HCT116 (cell line): Measurements from ENCODE around the gene HS6ST3. TPM values are rescaled to one million over a fixed set of nuclear protein-coding genes. Genes with fewer than 3 reads are reported as not detected.

ENCODE experiments used
- ATAC-seq: fragments of 200-7000 bp; cut with Tn5 transposase; 2 replicates; pipeline ENCODE4 v1.9.1; 2020; ENCODE audit warnings: mild to moderate bottlenecking, moderate library complexity
- BruUV-seq: library from RNA; stranded (reverse); fragments of 400-500 nt; replicated peaks from 2 replicates; lab custom pipeline; 2021; lab: Mats Ljungman, UMichigan
- CTCF ChIA-PET: fragments of 300-600 bp; sonication (Branson Sonifier 250); formaldehyde crosslinking; loops from one replicate; lab custom pipeline; 2021; ENCODE audit warnings: antibody characterized with exemption; lab: Charles Lee
- POLR2A ChIA-PET: fragments of 300-600, 350-600 bp; sonication (Branson Sonifier 250); formaldehyde crosslinking; loops from one replicate; lab custom pipeline; 2021; ENCODE audit warnings: antibody characterized with exemption; lab: Charles Lee
- RAD21 ChIA-PET, 2 experiments: fragments of 300-600 bp; sonication (Branson Sonifier 250); formaldehyde crosslinking; loops; one replicate each; lab custom pipeline; 2023; ENCODE audit warnings: low total read pairs in 2 of 2; ENCODE audit not compliant: uncharacterized antibody in 2 of 2, unreplicated experiment in 2 of 2, low non-redundant PET in 1 of 2; lab: Charles Lee
- DNase-seq: peaks from one replicate; pipeline ENCODE4 v3.0.0-alpha.2; 2010; ENCODE audit warnings: low read depth, low spot score
- H2AFZ ChIP-seq: fragments of 200-600 bp; shearing (Covaris generic), sonication (generic); 2 replicates; pipeline ENCODE4 v1.6.1; 2017; ENCODE audit warnings: low read depth, mixed run types, mixed read lengths, antibody characterized with exemption, low read length; ENCODE audit not compliant: poor library complexity, severe bottlenecking
- H3K27ac ChIP-seq: 2 replicates; pipeline ENCODE4 v1.5.1; 2012; ENCODE audit warnings: low read depth, low read length
- H3K27me3 ChIP-seq: fragments of 200-600 bp; sonication (generic); 2 replicates; pipeline ENCODE4 v1.6.1; 2016; ENCODE audit warnings: mixed run types, low read length, mixed read lengths; ENCODE audit not compliant: insufficient read depth
- H3K36me3 ChIP-seq, 2 experiments: fragments of 200-500 bp in 1 of 2; fragments of 200-600 bp in 1 of 2; sonication (Bioruptor generic) in 1 of 2; sonication (generic) in 1 of 2; 2 replicates each; pipeline versions ENCODE4 v1.5.1 to v1.6.1; 2014 to 2016; ENCODE audit warnings: low read length in 2 of 2, inconsistent platforms in 1 of 2, mixed read lengths in 1 of 2, mixed run types in 1 of 2; ENCODE audit not compliant: insufficient read depth in 2 of 2, control insufficient read depth in 1 of 2
- H3K4me1 ChIP-seq, 2 experiments: fragments of 200-600 bp in 1 of 2; sonication (generic) in 1 of 2; 2 replicates each; pipeline versions ENCODE4 v1.5.1 to v1.6.1; 2012 to 2017; ENCODE audit warnings: low read length in 2 of 2, inconsistent platforms in 1 of 2, mild to moderate bottlenecking in 1 of 2, mixed read lengths in 1 of 2, mixed run types in 1 of 2, moderate library complexity in 1 of 2; ENCODE audit not compliant: insufficient read depth in 2 of 2, control insufficient read depth in 1 of 2
- H3K4me2 ChIP-seq: fragments of 200-600 bp; sonication (generic); 2 replicates; pipeline ENCODE4 v1.6.1; 2017; ENCODE audit warnings: mixed run types, low read length, mixed read lengths
- H3K4me3 ChIP-seq, 2 experiments: fragments of 200-600 bp in 1 of 2; sonication (generic) in 1 of 2; replicated peaks in 1 of 2; 2 replicates each; pipeline ENCODE4 v1.5.1; 2011 to 2016; ENCODE audit warnings: low read length in 2 of 2, control low read depth in 1 of 2, low read depth in 1 of 2, mild to moderate bottlenecking in 1 of 2, mixed read lengths in 1 of 2, mixed run types in 1 of 2
- H3K79me2 ChIP-seq: fragments of 200-600 bp; sonication (generic); 2 replicates; pipeline ENCODE4 v1.6.1; 2017; ENCODE audit warnings: mild to moderate bottlenecking, mixed run types, low read length, moderate library complexity, mixed read lengths; ENCODE audit not compliant: insufficient read depth
- H3K9ac ChIP-seq: fragments of 200-600 bp; sonication (generic); 2 replicates; pipeline ENCODE4 v1.6.1; 2016; ENCODE audit warnings: low read length, mixed read lengths
- H3K9me2 ChIP-seq: fragments of 200-600 bp; sonication (generic), shearing (Covaris generic); 2 replicates; pipeline ENCODE4 v1.6.1; 2017; ENCODE audit warnings: mixed run types, mild to moderate bottlenecking, moderate library complexity; ENCODE audit not compliant: insufficient read depth
- H3K9me3 ChIP-seq, 2 experiments: fragments of 200-500 bp in 1 of 2; fragments of 200-600 bp in 1 of 2; sonication (Bioruptor generic) in 1 of 2; sonication (generic) in 1 of 2; 2 replicates each; pipeline ENCODE4 v1.6.1; 2014 to 2017; ENCODE audit warnings: low read length in 2 of 2, mixed read lengths in 2 of 2, inconsistent platforms in 1 of 2, low read depth in 1 of 2, mild to moderate bottlenecking in 1 of 2, mixed run types in 1 of 2, moderate library complexity in 1 of 2; ENCODE audit not compliant: control insufficient read depth in 1 of 2, insufficient read depth in 1 of 2
- H4K20me1 ChIP-seq: fragments of 200-600 bp; sonication (generic), shearing (Covaris generic); 2 replicates; pipeline ENCODE4 v1.6.1; 2017; ENCODE audit warnings: mixed run types, mild to moderate bottlenecking, moderate library complexity; ENCODE audit not compliant: insufficient read depth
- ATF3 ChIP-seq: IDR thresholded peaks from 2 replicates; pipeline ENCODE4 v1.6.1; 2012
- CEBPB ChIP-seq: IDR thresholded peaks from 2 replicates; pipeline ENCODE4 v1.6.1; 2012; ENCODE audit warnings: low read depth
- EGR1 ChIP-seq: IDR thresholded peaks from 2 replicates; pipeline ENCODE4 v1.6.1; 2012; ENCODE audit warnings: low read depth
- ELF1 ChIP-seq: IDR thresholded peaks from 2 replicates; pipeline ENCODE4 v1.6.1; 2012; ENCODE audit warnings: low read depth, borderline replicate concordance
- EZH2phosphoT487 ChIP-seq: fragments of 200-600 bp; IDR thresholded peaks from 2 replicates; pipeline ENCODE4 v1.6.1; 2018; ENCODE audit warnings: antibody characterized with exemption, borderline replicate concordance
- FOSL1 ChIP-seq: IDR thresholded peaks from 2 replicates; pipeline ENCODE4 v1.6.1; 2012; ENCODE audit warnings: low read depth
- JUND ChIP-seq: IDR thresholded peaks from 2 replicates; pipeline ENCODE4 v1.6.1; 2012
- MAX ChIP-seq: IDR thresholded peaks from 2 replicates; pipeline ENCODE4 v1.6.1; 2012
- POLR2AphosphoS5 ChIP-seq: IDR thresholded peaks from 2 replicates; pipeline ENCODE4 v1.6.1; 2011; ENCODE audit warnings: mild to moderate bottlenecking, low read depth, low read length, moderate library complexity
- RAD21 ChIP-seq: IDR thresholded peaks from 2 replicates; pipeline ENCODE4 v1.6.1; 2012; ENCODE audit warnings: low read depth, mild to moderate bottlenecking
- REST ChIP-seq: IDR thresholded peaks from 2 replicates; pipeline ENCODE4 v1.6.1; 2012; ENCODE audit warnings: low read depth
- SIN3A ChIP-seq: IDR thresholded peaks from 2 replicates; pipeline ENCODE4 v1.6.1; 2012; ENCODE audit warnings: low read depth
- SP1 ChIP-seq: IDR thresholded peaks from 2 replicates; pipeline ENCODE4 v1.6.1; 2012; ENCODE audit warnings: low read depth
- SRF ChIP-seq: IDR thresholded peaks from 2 replicates; pipeline ENCODE4 v1.6.1; 2012; ENCODE audit warnings: low read depth
- TCF7L2 ChIP-seq: IDR thresholded peaks from 2 replicates; pipeline ENCODE4 v1.7.0; 2011; ENCODE audit warnings: borderline replicate concordance, inconsistent platforms; ENCODE audit not compliant: insufficient read depth, insufficient read length; ENCODE audit errors: extremely low read depth
- ZBTB33 ChIP-seq: IDR thresholded peaks from 2 replicates; pipeline ENCODE4 v1.6.1; 2011; ENCODE audit warnings: mild to moderate bottlenecking, low read length, moderate library complexity; ENCODE audit not compliant: insufficient replicate concordance; ENCODE audit errors: extremely low read depth
- ZFX ChIP-seq: fragments of 450-650 bp; IDR thresholded peaks from 2 replicates; pipeline ENCODE4 v1.6.1; 2017
- ZNF274 ChIP-seq: fragments of 200-500 bp; sonication (Bioruptor generic); IDR thresholded peaks from 2 replicates; pipeline ENCODE4 v1.6.1; 2014; ENCODE audit warnings: mild to moderate bottlenecking, low read depth, low read length, inconsistent platforms
- intact Hi-C: fragments of 100-400 bp; cut with micrococcal nuclease; formaldehyde crosslinking; loops from 2 replicates; pipeline ENCODE4 v1.10.0; 2022
- total RNA-seq: library from RNA; stranded (reverse); gene quantifications from one replicate; pipeline ENCODE4 v1.2.1, GENCODE V29; 2021; ENCODE audit not compliant: unreplicated experiment

HS6ST3 gene
- total RNA-seq, 1 experiment from 2014 or later: 0.10 TPM

DNA sequence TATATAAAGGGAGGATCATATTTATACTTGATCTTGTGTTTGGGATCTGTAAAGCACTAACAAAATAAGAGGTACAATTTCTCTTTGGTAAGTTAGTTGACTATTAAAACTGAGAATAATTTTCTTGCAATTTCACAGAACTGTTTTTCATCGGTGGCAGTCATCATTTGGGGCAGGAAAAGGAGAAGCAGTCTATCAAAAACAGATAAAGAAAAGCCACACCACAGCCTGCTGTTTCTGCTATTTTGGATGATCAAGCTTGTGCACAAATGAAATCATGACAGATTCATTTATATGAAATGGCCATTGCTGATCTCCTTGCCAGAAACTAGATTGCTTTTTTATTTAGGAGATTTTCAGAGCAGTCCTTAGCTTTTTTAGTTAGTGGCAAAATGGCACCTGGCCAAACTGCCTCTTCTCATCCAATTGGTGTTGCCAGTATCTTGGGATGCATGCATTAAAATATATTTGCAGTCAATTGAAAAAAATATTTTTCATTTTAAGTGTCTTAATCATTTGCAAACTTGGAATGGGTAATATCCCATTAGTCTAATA is 326.0 kb downstream of the HS6ST3 start (continued):
- TF ChIP-seq ZNF274 (no peak), SIN3A (no peak), EGR1 (no peak), CEBPB (no peak), ZBTB33 (no peak), JUND (no peak), SP1 (no peak), ATF3 (no peak), RAD21 (no peak), POLR2AphosphoS5 (no peak)

DNA sequence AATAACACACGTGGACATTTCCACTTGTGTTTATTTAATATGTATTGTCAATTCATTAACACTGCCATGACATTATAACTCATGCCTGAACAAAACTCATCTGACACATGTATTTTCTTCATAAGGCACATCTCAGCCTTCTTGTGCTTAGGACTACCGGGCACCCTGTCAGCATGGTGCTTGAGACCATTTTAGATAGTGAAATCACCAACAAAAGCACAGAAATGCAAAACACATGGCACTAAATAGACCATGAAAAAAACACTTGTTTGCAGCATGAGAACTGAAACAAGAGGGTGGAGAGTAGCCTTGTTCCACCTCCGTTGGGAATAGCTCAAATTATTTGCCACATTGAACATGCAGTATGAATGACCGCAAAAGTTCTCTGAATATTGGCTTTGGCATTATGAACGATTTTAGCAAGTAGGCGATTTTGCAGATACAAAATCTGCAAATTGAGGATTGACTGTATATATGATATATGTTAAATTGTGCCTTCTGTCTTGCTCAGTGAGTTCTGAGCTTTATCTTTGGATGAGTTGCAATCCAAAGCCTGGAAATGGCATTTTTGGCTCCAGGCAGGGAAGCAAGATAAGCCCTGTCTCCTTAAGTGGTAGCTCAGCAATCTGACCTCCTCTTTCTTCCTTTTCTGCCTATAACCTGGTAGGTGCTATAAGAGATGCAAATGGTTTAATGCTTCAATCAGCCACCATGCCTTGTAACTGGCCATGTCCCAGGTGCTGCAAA is 328.2 kb downstream of the HS6ST3 start:
- no peak overlapping the region for H3K9ac ChIP-seq
- no peak overlapping the region for H3K4me3 ChIP-seq
- RAD21 ChIA-PET: no interaction called here
- H3K9me2 ChIP-seq: no peaks in the 10 kb centered on the region
- intact Hi-C loops: no loop called here
- H4K20me1 ChIP-seq: no peaks in the 10 kb centered on the region
- H3K36me3 ChIP-seq: no peaks in the 10 kb centered on the region
- H2AFZ ChIP-seq: no peak overlapping the region
- no peak overlapping the region for H3K27ac ChIP-seq
- CTCF ChIA-PET: no interaction called here
- no peaks in the 10 kb centered on the region for H3K9me3 ChIP-seq
- POLR2A ChIA-PET: no interaction called here
- BruUV-seq: no TSS peak
- ATAC-seq (no peak), DNase-seq (no peak)
- H3K4me2 ChIP-seq: no peak overlapping the region
- no peaks in the 10 kb centered on the region for H3K4me1 ChIP-seq
- 0 out of 2 replicates have a peak, but pooled peaks cover 4% of the 10 kb centered on the region for H3K27me3 ChIP-seq
- H3K79me2 ChIP-seq: no peaks in the 10 kb centered on the region
- no peak for TF ChIP-seq TCF7L2
- TF ChIP-seq MAX: no peak
- no peak for TF ChIP-seq FOSL1
- TF ChIP-seq CEBPB: no peak
- no peak for TF ChIP-seq EZH2phosphoT487
- no peak for TF ChIP-seq SRF
- TF ChIP-seq ZBTB33: no peak
- no peak for TF ChIP-seq ELF1
- no peak for TF ChIP-seq REST
- TF ChIP-seq ZFX: no peak
